ENCODE results near the gene HOGA1.
"Not testable (repeated sequence)": the region's sequence is repeated elsewhere in the genome, so short reads cannot be mapped to it uniquely, and the experiment has no call there.

The HOGA1 gene

GRCh38 chr10:97584060-97584797 lies at the start of gene HOGA1:
Gene HOGA1 (plus strand): TSS chr10:97584389. CDS start chr10:97584704, 315 bp downstream.
- FAIRE-seq: no peak

GRCh38 chr10:97534746-97535367 lies 49.3 kb upstream of the HOGA1 start:
- no peak for FAIRE-seq

- FAIRE-seq: no peak
Measured at GRCh38 chr10:97537186-97537869, 46.9 kb upstream of the HOGA1 start.

GRCh38 chr10:97538411-97538810 lies 45.8 kb upstream of the HOGA1 start:
- no peak for FAIRE-seq

GRCh38 chr10:97538839-97539238 lies 45.4 kb upstream of the HOGA1 start:
- FAIRE-seq: no peak

- FAIRE-seq: no peak
Measured at GRCh38 chr10:97539523-97540200, 44.5 kb upstream of the HOGA1 start.

- FAIRE-seq: no peak
Measured at GRCh38 chr10:97540669-97541500, 43.3 kb upstream of the HOGA1 start.

- peak; percentile 24 for FAIRE-seq
Measured at GRCh38 chr10:97542169-97543024, 41.8 kb upstream of the HOGA1 start.

GRCh38 chr10:97543025-97543546 lies 41.1 kb upstream of the HOGA1 start:
- peak; percentile 86 for FAIRE-seq

GRCh38 chr10:97546456-97547270 lies 37.5 kb upstream of the HOGA1 start:
- no peak for FAIRE-seq

- FAIRE-seq: no peak
Measured at GRCh38 chr10:97547271-97547600, 37.0 kb upstream of the HOGA1 start.

- FAIRE-seq: no peak
Measured at GRCh38 chr10:97547962-97548361, 36.2 kb upstream of the HOGA1 start.

GRCh38 chr10:97548828-97549455 lies 35.2 kb upstream of the HOGA1 start:
- no peak for FAIRE-seq

- no peak for FAIRE-seq
Measured at GRCh38 chr10:97549587-97550322, 34.4 kb upstream of the HOGA1 start.

GRCh38 chr10:97550336-97551149 lies 33.6 kb upstream of the HOGA1 start:
- FAIRE-seq: no peak

GRCh38 chr10:97551271-97551670 lies 32.9 kb upstream of the HOGA1 start:
- FAIRE-seq: no peak

GRCh38 chr10:97553575-97554031 lies 30.6 kb upstream of the HOGA1 start:
- FAIRE-seq: no peak

GRCh38 chr10:97554336-97554735 lies 29.9 kb upstream of the HOGA1 start:
- not testable (repeated sequence) for FAIRE-seq

Data from islet of Langerhans (tissue), 1 donor.